Peyer's patch (tissue), 4 donors: ENCODE results near the gene BTN1A1. TPM values are rescaled to one million over a fixed set of nuclear protein-coding genes. Genes with fewer than 3 reads are reported as not detected.

Source experiments
- DNase-seq, 3 donors: peaks; one replicate each; pipeline ENCODE4 v3.0.0-alpha.2; 2017 to 2019
- H3K27ac ChIP-seq, 4 donors: fragments of 200-600 bp; sonication (generic); one replicate each; pipeline ENCODE4 v1.5.1; 2016 to 2019
- H3K27me3 ChIP-seq, 2 donors: fragments of 200-600 bp; sonication (generic); one replicate each; pipeline ENCODE4 v1.5.1; 2019
- H3K36me3 ChIP-seq, 3 donors: fragments of 200-600 bp; sonication (generic); one replicate each; pipeline ENCODE4 v1.5.1; 2016 to 2019
- H3K4me1 ChIP-seq, 4 donors: fragments of 200-600 bp; sonication (generic); one replicate each; pipeline ENCODE4 v1.5.1; 2016 to 2019
- H3K4me3 ChIP-seq, 4 donors: fragments of 200-600 bp; sonication (generic); 1 replicate in 3 of 4; 2 replicates in 1 of 4; pipeline ENCODE4 v1.5.1; 2016 to 2019; ENCODE audit warnings: mild to moderate bottlenecking in 1 of 4
- H3K9me3 ChIP-seq, 4 donors: fragments of 200-600 bp; sonication (generic); one replicate each; pipeline ENCODE4 v1.5.1; 2016 to 2019; ENCODE audit warnings: mild to moderate bottlenecking in 1 of 4
- POLR2A ChIP-seq, 2 donors: fragments of 450-650 bp; IDR thresholded peaks; one replicate each; pipeline ENCODE4 v1.5.1; 2017; ENCODE audit warnings: antibody characterized with exemption in 2 of 2, mild to moderate bottlenecking in 2 of 2, moderate library complexity in 2 of 2
- small RNA-seq, 2 donors: library from RNA; depleted of rRNA; stranded (forward); fragments of <200 nt; gene quantifications; one replicate each; pipeline ENCODE3, GENCODE V24; 2016
- total RNA-seq, 4 donors: library from RNA; depleted of rRNA; stranded (reverse); fragments of >200 nt; gene quantifications; one replicate each; pipeline ENCODE4 v1.1.0, GENCODE V29; 2016
- TF ChIP-seq, protein P1 (sequence below), 6 experiments: fragments of 450-650 bp in 4 of 6; fragments of 200-600 bp in 2 of 6; sonication (generic) in 1 of 6; IDR thresholded peaks; one replicate each; pipeline ENCODE4 v1.5.1; 2017 to 2019; ENCODE audit warnings: antibody characterized with exemption in 6 of 6, mild to moderate bottlenecking in 3 of 6, moderate library complexity in 1 of 6

Gene BTN1A1
- total RNA-seq, 4 donors from 2014 or later = not detected

DNA sequence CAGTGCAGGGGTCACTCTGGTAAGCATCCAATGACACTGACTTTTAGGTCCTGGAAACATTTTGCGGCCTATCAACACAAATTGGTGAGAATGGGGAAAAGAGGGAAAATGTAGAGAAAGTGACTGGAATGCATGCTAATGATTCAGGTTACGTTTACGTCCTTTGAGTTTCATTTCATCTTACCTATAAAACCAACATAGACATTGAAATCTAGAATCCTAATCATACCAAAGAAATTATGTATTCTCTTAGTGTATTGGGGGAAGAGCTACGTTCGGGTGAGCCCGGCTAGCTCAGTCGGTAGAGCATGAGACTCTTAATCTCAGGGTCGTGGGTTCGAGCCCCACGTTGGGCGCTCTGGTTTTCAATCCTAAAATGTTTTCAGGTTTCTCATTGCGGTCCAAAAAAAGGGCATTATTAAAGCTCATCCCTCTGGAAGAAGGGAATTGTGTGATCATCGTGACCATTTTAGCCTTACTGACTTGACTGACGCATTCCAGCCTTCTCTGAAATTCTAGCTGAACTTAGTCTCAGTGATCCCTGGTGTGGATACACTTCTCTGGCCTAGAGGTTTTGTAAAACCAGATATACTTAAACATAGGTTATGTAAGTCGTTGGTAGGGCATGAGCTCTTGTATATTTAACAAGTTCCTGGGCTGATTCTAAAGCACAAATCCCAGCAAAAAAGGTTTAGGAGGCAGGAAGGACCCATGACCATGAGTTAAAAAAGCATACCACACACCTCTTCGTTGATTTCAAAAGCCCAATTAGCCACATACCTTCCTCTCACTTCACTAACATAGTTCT, 56.4 kb downstream of the BTN1A1 start:
- no peak for DNase-seq
- Histone ChIP-seq H3K9me3 (no peaks in the 10 kb centered on the region), H3K27ac (no peak overlapping the region), H3K27me3 (no peaks in the 10 kb centered on the region), H3K4me3 (no peak overlapping the region), H3K36me3 (no peaks in the 10 kb centered on the region), H3K4me1 (no peaks in the 10 kb centered on the region)
- no peak for TF ChIP-seq POLR2A (IDR thresholded peaks at IDR 0.05)
- TF ChIP-seq, protein P1, sequence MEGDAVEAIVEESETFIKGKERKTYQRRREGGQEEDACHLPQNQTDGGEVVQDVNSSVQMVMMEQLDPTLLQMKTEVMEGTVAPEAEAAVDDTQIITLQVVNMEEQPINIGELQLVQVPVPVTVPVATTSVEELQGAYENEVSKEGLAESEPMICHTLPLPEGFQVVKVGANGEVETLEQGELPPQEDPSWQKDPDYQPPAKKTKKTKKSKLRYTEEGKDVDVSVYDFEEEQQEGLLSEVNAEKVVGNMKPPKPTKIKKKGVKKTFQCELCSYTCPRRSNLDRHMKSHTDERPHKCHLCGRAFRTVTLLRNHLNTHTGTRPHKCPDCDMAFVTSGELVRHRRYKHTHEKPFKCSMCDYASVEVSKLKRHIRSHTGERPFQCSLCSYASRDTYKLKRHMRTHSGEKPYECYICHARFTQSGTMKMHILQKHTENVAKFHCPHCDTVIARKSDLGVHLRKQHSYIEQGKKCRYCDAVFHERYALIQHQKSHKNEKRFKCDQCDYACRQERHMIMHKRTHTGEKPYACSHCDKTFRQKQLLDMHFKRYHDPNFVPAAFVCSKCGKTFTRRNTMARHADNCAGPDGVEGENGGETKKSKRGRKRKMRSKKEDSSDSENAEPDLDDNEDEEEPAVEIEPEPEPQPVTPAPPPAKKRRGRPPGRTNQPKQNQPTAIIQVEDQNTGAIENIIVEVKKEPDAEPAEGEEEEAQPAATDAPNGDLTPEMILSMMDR (IDR thresholded peaks at IDR 0.05) = no peak

Small RNA genes within 50 kb of the gene (small RNA-seq; reads per million reads assigned to genes)
- 0 reads per million in 2 donors for gene RNU6-502P

Other genes with a start within 250 kb of the BTN1A1 start
- gene BTN3A2, start 135.1 kb upstream of the BTN1A1 start, total RNA-seq = 10 to 100 TPM; 25.6 to 44.9 (median 37.0) TPM
- gene BTN2A2, start 117.2 kb upstream of the BTN1A1 start, total RNA-seq = 10 to 100 TPM in 2 of 4 donors, 1 to 10 TPM in 2; 4.7 to 41.3 (median 11.9) TPM
- 10 to 100 TPM; 34.9 to 84.2 (median 48.5) TPM for gene BTN3A1, start 98.0 kb upstream of the BTN1A1 start, total RNA-seq
- 10 to 100 TPM; 13.7 to 62.7 (median 28.1) TPM for gene BTN3A3, start 59.8 kb upstream of the BTN1A1 start, total RNA-seq
- gene BTN2A1, start 42.3 kb upstream of the BTN1A1 start, total RNA-seq = 10 to 100 TPM; 19.6 to 38.0 (median 33.4) TPM
- gene HMGN4, start 38.1 kb downstream of the BTN1A1 start, total RNA-seq = 10 to 100 TPM; 46.1 to 74.3 (median 57.6) TPM
- 10 to 100 TPM; 11.5 to 16.1 (median 11.8) TPM for gene ABT1, start 96.7 kb downstream of the BTN1A1 start, total RNA-seq
- gene ZNF322, start 159.4 kb downstream of the BTN1A1 start, total RNA-seq = 10 to 100 TPM in 3 of 4 donors, 1 to 10 TPM in 1; 5.0 to 12.1 (median 10.6) TPM